Stimulated activated CD4-positive, alpha-beta T cell treated with anti-CD3 and anti-CD28 coated beads, Interleukin-4, amount 100 ng/mL, for 24 hours (primary cell): Measurements from ENCODE around the gene UGT1A6.
"Not testable (repeated sequence)": the region's sequence is repeated elsewhere in the genome, so short reads cannot be mapped to it uniquely, and the experiment has no call there.

ENCODE experiments used
- DNase-seq: peaks from one replicate; pipeline ENCODE4 v3.0.0-alpha.2; 2020

UGT1A6 gene

GRCh38 chr2:233736868-233737653 is 44.4 kb downstream of the UGT1A6 start:
- DNase-seq = not testable (repeated sequence)

- DNase-seq = no peak
Observed at GRCh38 chr2:233740870-233741269, 48.2 kb downstream of the UGT1A6 start.

GRCh38 chr2:233743464-233744259 is 51.0 kb downstream of the UGT1A6 start:
- no peak for DNase-seq

- no peak for DNase-seq
Observed at GRCh38 chr2:233745073-233745755, 52.5 kb downstream of the UGT1A6 start.

DNA sequence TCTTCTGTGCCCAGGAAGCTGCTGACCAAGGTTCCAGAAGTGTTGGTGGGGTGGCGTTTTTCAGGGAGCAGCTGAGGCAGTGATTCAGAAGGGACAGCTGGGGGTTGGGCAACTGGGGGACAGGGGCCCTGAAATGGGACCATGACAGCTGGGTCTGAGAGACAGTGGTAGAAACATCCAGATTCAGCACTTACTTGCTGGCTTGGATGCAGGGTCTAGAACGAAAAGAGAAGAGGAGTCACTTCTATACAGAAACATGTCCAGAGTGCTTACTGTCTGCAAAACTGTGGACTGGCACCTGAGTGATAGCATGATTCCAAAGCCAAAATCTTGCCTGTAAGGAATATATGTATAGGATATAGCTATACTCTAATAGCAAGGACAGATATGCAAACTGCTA is 53.1 kb downstream of the UGT1A6 start:
- not testable (repeated sequence) for DNase-seq

GRCh38 chr2:233746475-233747282 is 54.0 kb downstream of the UGT1A6 start:
- DNase-seq = no peak

DNA sequence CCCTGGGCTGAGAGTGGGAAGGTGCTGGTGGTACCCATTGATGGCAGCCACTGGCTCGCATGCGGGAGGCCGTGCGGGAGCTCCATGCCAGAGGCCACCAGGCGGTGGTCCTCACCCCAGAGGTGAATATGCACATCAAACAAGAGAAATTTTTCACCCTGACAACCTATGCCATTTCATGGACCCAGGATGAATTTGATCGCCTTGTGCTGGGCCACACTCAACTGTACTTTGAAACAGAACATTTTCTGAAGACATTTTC is 54.5 kb downstream of the UGT1A6 start:
- no peak for DNase-seq

- not testable (repeated sequence) for DNase-seq
Observed at GRCh38 chr2:233750689-233751088, 58.0 kb downstream of the UGT1A6 start.

DNA sequence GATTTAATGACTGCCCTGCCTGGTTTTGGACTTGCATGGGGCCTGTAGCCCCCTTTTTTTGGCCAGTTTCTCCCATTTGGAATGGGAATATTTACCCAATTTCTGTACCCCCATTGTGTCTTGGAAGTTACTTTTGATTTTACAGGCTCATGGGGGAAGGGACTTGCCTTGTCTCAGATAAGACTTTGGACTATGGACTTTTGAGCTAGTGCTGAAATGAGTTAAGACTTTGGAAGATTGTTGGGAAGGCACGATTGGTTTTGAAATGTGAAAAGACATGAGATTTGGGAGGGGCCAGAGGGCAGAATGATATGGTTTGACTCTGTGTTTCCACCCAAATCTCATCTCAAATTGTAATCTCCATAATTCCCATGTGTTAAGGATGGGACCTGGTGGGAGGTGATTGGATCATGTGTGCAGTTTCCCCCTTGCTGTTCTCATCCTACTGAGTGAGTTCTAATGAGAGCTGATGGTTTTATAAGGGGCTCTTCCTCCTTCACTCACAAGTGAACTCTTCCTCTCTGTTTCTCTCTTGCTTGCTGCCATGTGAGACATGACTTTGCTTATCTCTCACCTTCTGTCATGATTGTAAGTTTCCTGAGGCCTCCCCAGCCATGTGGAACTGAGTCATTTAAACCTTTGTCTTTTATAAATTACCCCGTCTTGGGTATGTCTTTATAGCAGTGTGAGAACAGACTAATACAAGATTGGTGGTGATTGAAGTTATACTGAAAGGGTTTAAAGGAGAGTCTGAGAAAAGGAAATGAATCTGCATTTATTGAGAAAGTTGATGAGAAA is 58.7 kb downstream of the UGT1A6 start:
- not testable (repeated sequence) for DNase-seq

- no peak for DNase-seq
Observed at GRCh38 chr2:233754872-233755611, 62.4 kb downstream of the UGT1A6 start.

GRCh38 chr2:233756429-233757081 is 63.9 kb downstream of the UGT1A6 start:
- DNase-seq = no peak

- no peak for DNase-seq
Observed at GRCh38 chr2:233758141-233758540, 65.5 kb downstream of the UGT1A6 start.

GRCh38 chr2:233758849-233759248 is 66.2 kb downstream of the UGT1A6 start:
- no peak for DNase-seq

GRCh38 chr2:233760043-233760442 is 67.4 kb downstream of the UGT1A6 start, which contains the start of gene UGT1A1:
TSS of gene UGT1A1 (plus strand) at chr2:233760270. CDS start at chr2:233760288, 18 bp downstream.
- no peak for DNase-seq

DNA sequence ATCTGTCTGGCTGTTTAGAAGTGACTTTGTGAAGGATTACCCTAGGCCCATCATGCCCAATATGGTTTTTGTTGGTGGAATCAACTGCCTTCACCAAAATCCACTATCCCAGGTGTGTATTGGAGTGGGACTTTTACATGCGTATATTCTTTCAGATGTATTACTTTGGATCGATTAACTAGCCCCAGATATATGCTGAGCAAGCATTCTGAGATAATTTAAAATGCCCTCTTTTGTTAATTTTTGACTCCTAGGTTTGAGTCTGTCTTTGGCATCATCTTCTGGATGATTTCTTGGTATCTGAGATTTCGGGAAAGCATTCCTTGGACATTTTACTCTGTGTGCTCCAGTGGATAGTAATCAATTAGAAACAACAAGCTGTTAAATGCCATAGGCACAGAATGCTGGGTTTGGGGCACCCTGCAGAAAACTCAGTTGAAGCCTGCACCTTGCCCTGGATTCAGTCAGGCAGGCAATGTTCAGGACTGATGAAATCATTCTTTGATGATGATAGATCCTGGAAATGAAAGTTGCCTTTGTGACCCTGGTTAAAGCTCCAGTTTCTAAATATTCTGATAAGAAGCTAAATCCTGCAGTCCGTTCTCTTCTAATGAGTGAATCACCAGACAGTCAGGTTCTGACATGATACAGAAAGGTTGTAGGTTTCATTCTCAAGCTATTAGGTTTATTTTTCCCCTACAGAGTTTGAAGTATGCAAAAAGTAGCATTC is 68.5 kb downstream of the UGT1A6 start:
- DNase-seq = no peak

GRCh38 chr2:233764264-233764663 is 71.6 kb downstream of the UGT1A6 start:
- DNase-seq = no peak

- no peak for DNase-seq
Observed at GRCh38 chr2:233764761-233765160, 72.1 kb downstream of the UGT1A6 start.

- no peak for DNase-seq
Observed at GRCh38 chr2:233766416-233766815, 73.7 kb downstream of the UGT1A6 start.

DNA sequence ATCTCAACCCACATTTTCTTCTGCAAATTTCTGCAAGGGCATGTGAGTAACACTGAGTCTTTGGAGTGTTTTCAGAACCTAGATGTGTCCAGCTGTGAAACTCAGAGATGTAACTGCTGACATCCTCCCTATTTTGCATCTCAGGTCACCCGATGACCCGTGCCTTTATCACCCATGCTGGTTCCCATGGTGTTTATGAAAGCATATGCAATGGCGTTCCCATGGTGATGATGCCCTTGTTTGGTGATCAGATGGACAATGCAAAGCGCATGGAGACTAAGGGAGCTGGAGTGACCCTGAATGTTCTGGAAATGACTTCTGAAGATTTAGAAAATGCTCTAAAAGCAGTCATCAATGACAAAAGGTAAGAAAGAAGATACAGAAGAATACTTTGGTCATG is 75.4 kb downstream of the UGT1A6 start:
- no peak for DNase-seq

- no peak for DNase-seq
Observed at GRCh38 chr2:233769260-233769659, 76.6 kb downstream of the UGT1A6 start.
